Aorta (tissue), 5 donors: ENCODE data around the gene CACNA1D. TPM values are rescaled to one million over a fixed set of nuclear protein-coding genes. Genes with fewer than 3 reads are reported as not detected.
A peak's percentile ranks its signal among the peaks of the same experiment; 100 is the strongest.
"Not testable (repeated sequence)": the region's sequence is repeated elsewhere in the genome, so short reads cannot be mapped to it uniquely, and the experiment has no call there.

Experiments
- ATAC-seq: fragments of 200-7000 bp; cut with Tn5 transposase; one replicate; pipeline ENCODE4 v1.9.1; 2022; ENCODE audit warnings: moderate library complexity; ENCODE audit not compliant: low FRiP score
- DNase-seq, 2 donors: peaks; one replicate each; pipeline ENCODE4 v3.0.0-alpha.2; 2020
- H3K27ac ChIP-seq, 2 donors: one replicate each; pipeline ENCODE4 v1.5.1; 2013; ENCODE audit warnings: low read length in 2 of 2, mild to moderate bottlenecking in 2 of 2, moderate library complexity in 2 of 2, control low read depth in 1 of 2, inconsistent platforms in 1 of 2, low read depth in 1 of 2
- H3K27me3 ChIP-seq, 2 donors: one replicate each; pipeline ENCODE4 v1.6.1; 2013; ENCODE audit warnings: control low read depth in 1 of 2, low read length in 1 of 2, mild to moderate bottlenecking in 1 of 2, moderate library complexity in 1 of 2; ENCODE audit not compliant: insufficient read depth in 2 of 2, control insufficient read depth in 1 of 2
- H3K36me3 ChIP-seq, 2 donors: one replicate each; pipeline ENCODE4 v1.6.1; 2013; ENCODE audit warnings: control low read depth in 1 of 2, low read length in 1 of 2, mild to moderate bottlenecking in 1 of 2; ENCODE audit not compliant: insufficient read depth in 2 of 2, control insufficient read depth in 1 of 2
- H3K4me1 ChIP-seq, 2 donors: one replicate each; pipeline ENCODE4 v1.6.1; 2013; ENCODE audit warnings: low read length in 2 of 2, control low read depth in 1 of 2, mild to moderate bottlenecking in 1 of 2, moderate library complexity in 1 of 2; ENCODE audit not compliant: insufficient read depth in 2 of 2, control insufficient read depth in 1 of 2
- H3K4me3 ChIP-seq, 2 donors: one replicate each; pipeline ENCODE4 v1.5.1; 2013; ENCODE audit warnings: low read length in 2 of 2, control low read depth in 1 of 2, mild to moderate bottlenecking in 1 of 2
- H3K9me3 ChIP-seq: one replicate; pipeline ENCODE4 v1.6.1; 2013; ENCODE audit warnings: mild to moderate bottlenecking, low read length; ENCODE audit not compliant: control insufficient read depth
- WGBS, 2 donors: extraction: QIAGEN DNeasy Blood & Tissue Kit; methylation state at CpG; one replicate each; pipeline ENCODE4 v1.1.7; 2013; 5-methylcytosine and 5-hydroxymethylcytosine counted together
- intact Hi-C, 2 donors: fragments of 100-400 bp; cut with DNase I; formaldehyde crosslinking; loops; one replicate each; pipeline versions ENCODE4 v1.14.2 to v1.15.0; 2022
- polyA plus RNA-seq, 2 donors: library from polyadenylated mRNA; stranded (reverse); fragments of 200-250 nt; gene quantifications; one replicate each; pipeline ENCODE4 v1.2.3, GENCODE V29; 2013
- total RNA-seq, 2 donors: library from RNA; stranded (reverse); fragmentation: NEBNext Ultra II Directional; extraction: Animal tissue kit (Norgen Biotek cat#: 25700); gene quantifications; one replicate each; pipeline ENCODE4 v1.2.1, GENCODE V29; 2021
- donor health status: healthy with polysubstance abuse.
- donor health status: Bipolar disorder and iron deficiency.
- donor health status: DM: no; HTN: no; CAD: no.
- donor health status: DM: no; HTN: no; CAD: no.
- donor health status: DM: yes; HTN: yes; CAD: no.

CACNA1D gene
- total and polyA plus RNA-seq, 4 donors: 0.25 to 7.4 (median 0.78) TPM; not detected in 1

- DNase-seq (no peak), ATAC-seq (no peak)
Observed at GRCh38 chr3:53661480-53661879, 167.1 kb downstream of the CACNA1D start.

GRCh38 chr3:53664812-53665211 lies 170.4 kb downstream of the CACNA1D start:
- H3K36me3 ChIP-seq, H3K4me3 ChIP-seq, ATAC-seq, H3K27ac ChIP-seq, H3K27me3 ChIP-seq, DNase-seq, H3K4me1 ChIP-seq, H3K9me3 ChIP-seq, intact Hi-C loops: not testable (repeated sequence)
- WGBS, 2 donors: 81 to 84% methylated on average over 4 of the region's 4 CpGs

More at GRCh38 chr3:53661480-53661879, 167.1 kb downstream of the CACNA1D start:
- 85 to 93% methylated on average over 5 of the region's 5 CpGs for WGBS, 2 donors
- H3K4me3 ChIP-seq: no peak overlapping the region
- H3K27ac ChIP-seq: no peak overlapping the region
- peaks cover 9% of the 10 kb centered on the region for H3K9me3 ChIP-seq
- no peaks in the 10 kb centered on the region for H3K4me1 ChIP-seq
- peaks cover 0 to 4% of the 10 kb centered on the region in 2 donors for H3K27me3 ChIP-seq
- no peaks in the 10 kb centered on the region for H3K36me3 ChIP-seq
- intact Hi-C loops: no loop called here

DNA sequence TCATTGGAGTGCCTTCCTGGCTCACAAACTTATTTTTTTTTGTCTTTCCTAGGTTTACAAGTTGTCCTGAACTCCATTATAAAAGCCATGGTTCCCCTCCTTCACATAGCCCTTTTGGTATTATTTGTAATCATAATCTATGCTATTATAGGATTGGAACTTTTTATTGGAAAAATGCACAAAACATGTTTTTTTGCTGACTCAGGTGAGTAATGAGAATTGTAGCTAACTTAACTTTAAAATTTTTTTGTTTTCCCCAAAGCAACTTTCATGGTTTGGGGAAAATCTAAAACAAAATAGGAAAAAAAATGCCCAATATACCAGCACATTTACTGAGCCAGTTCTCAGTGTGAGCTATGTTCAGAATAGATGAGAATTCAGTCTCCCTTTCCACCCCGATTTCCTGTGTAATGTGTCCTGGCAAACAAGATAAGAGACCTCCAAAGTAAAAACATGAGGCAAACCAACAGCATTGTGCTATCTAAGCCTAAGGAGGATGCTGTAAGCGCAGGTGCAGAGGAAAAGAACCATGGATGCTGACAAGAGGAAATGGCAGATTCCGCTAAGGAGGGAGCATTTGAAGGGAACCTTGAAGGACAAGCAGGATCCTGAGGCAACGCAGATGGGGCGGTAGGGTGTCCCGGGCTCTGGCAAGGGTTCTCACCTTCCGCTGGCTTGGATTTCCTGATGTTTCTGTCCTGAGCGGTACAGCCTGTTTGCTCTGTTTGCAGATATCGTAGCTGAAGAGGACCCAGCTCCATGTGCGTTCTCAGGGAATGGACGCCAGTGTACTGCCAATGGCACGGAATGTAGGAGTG lies 171.4 kb downstream of the CACNA1D start:
- Histone ChIP-seq H3K27me3 (peaks cover 0 to 2% of the 10 kb centered on the region in 2 donors), H3K36me3 (no peaks in the 10 kb centered on the region), H3K4me3 (no peak overlapping the region), H3K9me3 (peaks cover 5% of the 10 kb centered on the region), H3K4me1 (no peaks in the 10 kb centered on the region), H3K27ac (no peak overlapping the region)
- intact Hi-C loops: no loop called here
- WGBS, 2 donors: 89 to 91% methylated on average over 12 of the region's 12 CpGs
- DNase-seq (no peak), ATAC-seq (no peak)

GRCh38 chr3:53668872-53669271 lies 174.5 kb downstream of the CACNA1D start:
- no peak overlapping the region for H3K27ac ChIP-seq
- H3K4me3 ChIP-seq: no peak overlapping the region
- no peaks in the 10 kb centered on the region for H3K36me3 ChIP-seq
- WGBS, 2 donors: 37 to 44% methylated on average over 2 of the region's 2 CpGs
- no peaks in the 10 kb centered on the region for H3K4me1 ChIP-seq
- H3K27me3 ChIP-seq: no peaks in the 10 kb centered on the region
- no peaks in the 10 kb centered on the region for H3K9me3 ChIP-seq
- no peak for DNase-seq
- ATAC-seq: no peak
- intact Hi-C loops: no loop called here

DNA sequence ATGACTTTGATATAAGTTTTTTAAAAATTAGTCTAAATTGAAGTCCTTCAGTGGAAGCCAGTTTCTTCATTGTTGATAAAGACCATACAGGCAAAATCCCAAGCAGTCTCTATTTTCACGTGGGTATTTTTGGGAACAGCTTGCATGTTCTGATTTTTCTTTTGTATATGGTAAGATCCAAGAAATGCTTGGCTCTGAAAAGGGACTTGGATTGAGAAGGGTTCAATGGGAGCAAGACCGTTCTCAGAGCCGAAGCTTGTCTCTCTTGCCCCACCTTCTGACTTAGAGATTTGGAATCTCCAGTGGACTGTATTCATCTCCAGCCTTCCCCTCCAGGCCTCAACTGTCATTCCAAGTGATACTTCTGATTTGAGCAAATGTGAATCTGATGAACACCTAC lies 176.3 kb downstream of the CACNA1D start:
- no peaks in the 10 kb centered on the region for H3K4me1 ChIP-seq
- no peak for DNase-seq
- no peak overlapping the region for H3K4me3 ChIP-seq
- WGBS, 2 donors: 20 to 21% methylated on average over 3 of the region's 3 CpGs
- H3K27ac ChIP-seq: no peak overlapping the region
- H3K36me3 ChIP-seq: no peaks in the 10 kb centered on the region
- intact Hi-C loops: no loop called here
- no peaks in the 10 kb centered on the region for H3K9me3 ChIP-seq
- no peaks in the 10 kb centered on the region for H3K27me3 ChIP-seq
- ATAC-seq: peak; percentile 26

- 85 to 88% methylated on average over 5 of the region's 5 CpGs for WGBS, 2 donors
- no peaks in the 10 kb centered on the region for H3K4me1 ChIP-seq
Observed at GRCh38 chr3:53671192-53671960, 177.0 kb downstream of the CACNA1D start.

GRCh38 chr3:53671961-53672299 lies 177.5 kb downstream of the CACNA1D start:
- WGBS, 2 donors: 83 to 86% methylated on average over 1 of the region's 1 CpG
- ATAC-seq (no peak), DNase-seq (no peak)
- Histone ChIP-seq H3K36me3 (no peaks in the 10 kb centered on the region), H3K9me3 (no peaks in the 10 kb centered on the region), H3K27me3 (no peaks in the 10 kb centered on the region), H3K4me1 (no peaks in the 10 kb centered on the region), H3K4me3 (no peak overlapping the region), H3K27ac (no peak overlapping the region)
- intact Hi-C loops: no loop called here

More at GRCh38 chr3:53671192-53671960, 177.0 kb downstream of the CACNA1D start:
- Histone ChIP-seq H3K9me3 (no peaks in the 10 kb centered on the region), H3K27ac (no peak overlapping the region), H3K27me3 (no peaks in the 10 kb centered on the region), H3K36me3 (no peaks in the 10 kb centered on the region), H3K4me3 (no peak overlapping the region)
- DNase-seq: no peak
- no peak for ATAC-seq
- intact Hi-C loops: no loop called here

DNA sequence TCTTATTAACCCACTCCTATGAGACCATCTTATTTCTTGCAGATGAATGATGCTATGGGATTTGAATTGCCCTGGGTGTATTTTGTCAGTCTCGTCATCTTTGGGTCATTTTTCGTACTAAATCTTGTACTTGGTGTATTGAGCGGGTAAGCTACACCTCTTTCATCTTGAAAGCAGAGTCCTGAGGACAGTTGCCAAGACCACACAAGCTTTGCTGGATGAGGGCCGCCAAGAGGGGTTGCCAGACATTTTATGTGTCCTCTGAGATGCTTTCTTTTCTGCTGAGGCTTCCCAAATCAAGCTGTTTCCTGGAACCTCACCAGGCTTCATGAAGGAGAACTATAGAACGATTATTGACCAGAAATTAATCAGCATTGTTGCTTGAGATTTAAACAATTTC lies 178.6 kb downstream of the CACNA1D start:
- H3K27me3 ChIP-seq: no peaks in the 10 kb centered on the region
- no peaks in the 10 kb centered on the region for H3K9me3 ChIP-seq
- no peak overlapping the region for H3K4me3 ChIP-seq
- no peak overlapping the region for H3K27ac ChIP-seq
- intact Hi-C loops: no loop called here
- no peaks in the 10 kb centered on the region for H3K4me1 ChIP-seq
- no peaks in the 10 kb centered on the region for H3K36me3 ChIP-seq
- DNase-seq (no peak), ATAC-seq (peak; percentile 44)
- WGBS, 2 donors: 74 to 83% methylated on average over 5 of the region's 5 CpGs
